ENCODE measurements around the gene KIF21B.

GRCh38 chr1:200922406-200922805 is 101.1 kb downstream of the KIF21B start:
- no peak for TF ChIP-seq CTCF (IDR thresholded peaks at IDR 0.05; ENCODE audit: borderline replicate concordance, extremely low read depth, low read length, poor library complexity, severe bottlenecking)
- no peak for TF ChIP-seq EZH2 (IDR thresholded peaks at IDR 0.05; ENCODE audit: borderline replicate concordance, low read depth, low read length, severe bottlenecking)

Measured in DND-41 (cell line).